ENCODE results near the gene RNU5B-1.
A peak's percentile ranks its signal among the peaks of the same experiment; 100 is the strongest.

Gene RNU5B-1

DNA sequence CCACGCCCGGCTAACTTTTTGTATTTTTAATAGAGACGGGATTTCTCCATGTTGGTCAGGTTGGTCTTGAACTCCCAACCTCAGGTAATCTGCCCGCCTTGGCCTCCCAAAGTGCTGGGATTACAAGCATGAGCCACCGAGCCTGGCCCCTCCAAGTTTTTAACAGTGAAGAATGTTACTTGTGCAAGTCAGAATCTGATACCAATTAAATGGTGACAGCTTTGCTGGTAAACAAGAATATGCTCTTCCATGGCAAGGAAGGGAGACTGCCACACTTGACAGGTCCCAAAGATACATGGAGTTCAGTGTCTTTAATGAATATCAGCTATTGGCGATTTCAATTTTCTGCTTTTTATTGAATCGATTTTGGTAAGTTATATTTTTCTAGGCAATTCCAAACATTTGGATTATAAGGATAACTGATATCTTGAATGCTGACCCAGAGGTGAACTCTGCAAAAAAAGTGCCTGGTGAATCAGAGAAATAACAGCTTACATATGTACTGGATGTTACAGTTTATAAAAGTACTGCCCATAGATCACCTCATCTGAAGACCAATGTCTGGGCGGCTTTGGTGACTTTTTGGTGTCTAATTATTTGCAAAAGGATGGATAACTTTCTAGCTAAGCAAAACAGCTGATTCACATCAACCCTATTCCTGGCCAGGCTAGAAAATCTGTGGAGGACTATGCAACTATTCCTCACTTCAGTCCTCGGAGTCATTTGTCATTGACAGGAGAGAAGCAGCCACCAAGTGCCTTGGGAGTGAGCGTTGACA is 19.0 kb upstream of the RNU5B-1 start:
- no CpG with 5 or more reads among the region's 10 CpGs for WGBS, 2 donors (ENCODE audit: extremely low coverage in 2 of 2, insufficient read length in 2 of 2, insufficient replicate concordance in 1 of 2)
- no peak overlapping the region for H4K91ac ChIP-seq (ENCODE audit: low read depth, low read length, poor library complexity)

DNA sequence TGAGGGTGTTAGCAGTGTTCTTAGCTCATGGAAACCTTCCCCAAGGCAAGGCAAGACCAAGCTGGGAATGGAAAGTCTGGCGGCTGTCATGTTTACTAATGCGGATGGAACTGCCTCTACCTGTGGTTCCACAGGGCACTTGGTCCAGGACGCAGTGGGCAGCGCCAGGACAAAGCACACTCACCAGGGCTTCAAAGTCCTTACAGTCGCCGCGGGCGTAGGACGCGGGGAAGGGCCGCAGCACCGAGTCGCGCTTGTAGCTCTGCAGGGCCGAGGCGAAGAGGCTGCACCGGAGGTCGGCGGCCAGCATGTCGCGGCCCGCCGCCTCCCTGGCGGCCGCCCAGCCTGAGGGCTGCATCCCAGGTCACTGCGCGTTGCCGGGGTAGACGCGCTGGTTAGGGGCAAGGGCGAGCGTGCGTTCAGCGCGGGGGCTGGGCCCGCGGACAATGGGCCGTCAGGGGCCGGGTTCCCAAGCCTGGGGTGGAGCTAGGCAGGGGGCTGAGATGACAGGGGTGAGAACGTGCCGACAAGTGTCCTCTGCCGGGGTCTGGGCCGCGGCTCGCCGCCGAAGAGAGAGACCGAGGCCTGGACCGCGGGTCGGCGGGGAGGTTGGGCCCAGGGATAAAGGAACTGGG is 18.3 kb upstream of the RNU5B-1 start:
- H2BK12ac ChIP-seq (ENCODE audit: low read length), result no peak overlapping the region
- H3K4ac ChIP-seq (ENCODE audit: low read length), result no peak overlapping the region
- no CpG with 5 or more reads among the region's 52 CpGs for WGBS, 2 donors (ENCODE audit: extremely low coverage in 2 of 2, insufficient read length in 2 of 2, insufficient replicate concordance in 1 of 2)
- no peaks in the 10 kb centered on the region for H3K27me3 ChIP-seq (ENCODE audit: control insufficient read depth in 3 of 3, insufficient read depth in 3 of 3, low read depth in 1 of 3, low read length in 3 of 3)
- no peaks in the 10 kb centered on the region for H3K79me1 ChIP-seq (ENCODE audit: low read depth, low read length)
- peak overlapping the region; percentile 94 for H3K18ac ChIP-seq (ENCODE audit: low read length)
- H3K23ac ChIP-seq (ENCODE audit: low read depth, low read length, poor library complexity), result peak overlapping the region; percentile 58
- H3K36me3 ChIP-seq (replicated peaks in 1 of 2; ENCODE audit: control insufficient read depth in 2 of 2, insufficient read depth in 2 of 2, low read length in 2 of 2), result peaks cover 2 to 9% of the 10 kb centered on the region in 2 donors
- H3K9me3 ChIP-seq (replicated peaks in 1 of 2; ENCODE audit: control insufficient read depth in 2 of 2, insufficient read depth in 1 of 2, low read depth in 1 of 2, low read length in 2 of 2), result no peaks in the 10 kb centered on the region
- peak overlapping the region; percentile 94 for H3K9ac ChIP-seq (ENCODE audit: low read depth, low read length, poor library complexity)
- peak overlapping the region; percentile 76 for H2BK5ac ChIP-seq (ENCODE audit: low read length)
- H4K91ac ChIP-seq (ENCODE audit: low read depth, low read length, poor library complexity), result no peak overlapping the region
- peak overlapping the region; percentile 83 for H3K27ac ChIP-seq (replicated peaks; ENCODE audit: low read length)
- H3K4me3 ChIP-seq (ENCODE audit: low read length in 2 of 2), result peak overlapping the region; percentile 58 to 81
- peaks cover 8 to 13% of the 10 kb centered on the region in 2 donors for H3K4me1 ChIP-seq (ENCODE audit: control insufficient read depth in 2 of 2, insufficient read depth in 1 of 2, low read depth in 1 of 2, low read length in 2 of 2)
- H2BK120ac ChIP-seq (ENCODE audit: low read depth, low read length), result no peak overlapping the region
- no peak overlapping the region for H4K8ac ChIP-seq (ENCODE audit: low read depth, low read length)
- H2BK15ac ChIP-seq (ENCODE audit: low read length), result no peak overlapping the region
- H3K14ac ChIP-seq (ENCODE audit: low read length), result no peak overlapping the region
- H3K4me2 ChIP-seq (ENCODE audit: insufficient read depth, low read length, poor library complexity, severe bottlenecking), result peak overlapping the region; percentile 85
- no peak overlapping the region for H2AK5ac ChIP-seq (ENCODE audit: low read depth, low read length)
- H2AFZ ChIP-seq (ENCODE audit: low read length), result peak overlapping the region; percentile 90
- peak; percentile 69 for DNase-seq (ENCODE audit: low spot score)

More for the DNA sequence above, 19.0 kb upstream of the RNU5B-1 start:
- Histone ChIP-seq H3K4me3 (ENCODE audit: low read length in 2 of 2) (peak overlapping the region; percentile 58 to 81), H3K79me1 (ENCODE audit: low read depth, low read length) (no peaks in the 10 kb centered on the region), H2BK5ac (ENCODE audit: low read length) (no peak overlapping the region), H3K23ac (ENCODE audit: low read depth, low read length, poor library complexity) (no peak overlapping the region), H2AFZ (ENCODE audit: low read length) (peak overlapping the region; percentile 90), H3K27me3 (ENCODE audit: control insufficient read depth in 3 of 3, insufficient read depth in 3 of 3, low read depth in 1 of 3, low read length in 3 of 3) (no peaks in the 10 kb centered on the region), H3K4me1 (ENCODE audit: control insufficient read depth in 2 of 2, insufficient read depth in 1 of 2, low read depth in 1 of 2, low read length in 2 of 2) (peaks cover 8 to 13% of the 10 kb centered on the region in 2 donors), H4K8ac (ENCODE audit: low read depth, low read length) (no peak overlapping the region), H2BK15ac (ENCODE audit: low read length) (no peak overlapping the region), H3K4me2 (ENCODE audit: insufficient read depth, low read length, poor library complexity, severe bottlenecking) (peak overlapping the region; percentile 85), H3K9me3 (replicated peaks in 1 of 2; ENCODE audit: control insufficient read depth in 2 of 2, insufficient read depth in 1 of 2, low read depth in 1 of 2, low read length in 2 of 2) (no peaks in the 10 kb centered on the region), H3K9ac (ENCODE audit: low read depth, low read length, poor library complexity) (peak overlapping the region; percentile 94), H3K4ac (ENCODE audit: low read length) (no peak overlapping the region), H2BK12ac (ENCODE audit: low read length) (no peak overlapping the region), H2BK120ac (ENCODE audit: low read depth, low read length) (no peak overlapping the region), H3K18ac (ENCODE audit: low read length) (no peak overlapping the region), H2AK5ac (ENCODE audit: low read depth, low read length) (no peak overlapping the region), H3K27ac (replicated peaks; ENCODE audit: low read length) (no peak overlapping the region), H3K36me3 (replicated peaks in 1 of 2; ENCODE audit: control insufficient read depth in 2 of 2, insufficient read depth in 2 of 2, low read length in 2 of 2) (peaks cover 2 to 9% of the 10 kb centered on the region in 2 donors), H3K14ac (ENCODE audit: low read length) (no peak overlapping the region)
- no peak for DNase-seq (ENCODE audit: low spot score)

DNA sequence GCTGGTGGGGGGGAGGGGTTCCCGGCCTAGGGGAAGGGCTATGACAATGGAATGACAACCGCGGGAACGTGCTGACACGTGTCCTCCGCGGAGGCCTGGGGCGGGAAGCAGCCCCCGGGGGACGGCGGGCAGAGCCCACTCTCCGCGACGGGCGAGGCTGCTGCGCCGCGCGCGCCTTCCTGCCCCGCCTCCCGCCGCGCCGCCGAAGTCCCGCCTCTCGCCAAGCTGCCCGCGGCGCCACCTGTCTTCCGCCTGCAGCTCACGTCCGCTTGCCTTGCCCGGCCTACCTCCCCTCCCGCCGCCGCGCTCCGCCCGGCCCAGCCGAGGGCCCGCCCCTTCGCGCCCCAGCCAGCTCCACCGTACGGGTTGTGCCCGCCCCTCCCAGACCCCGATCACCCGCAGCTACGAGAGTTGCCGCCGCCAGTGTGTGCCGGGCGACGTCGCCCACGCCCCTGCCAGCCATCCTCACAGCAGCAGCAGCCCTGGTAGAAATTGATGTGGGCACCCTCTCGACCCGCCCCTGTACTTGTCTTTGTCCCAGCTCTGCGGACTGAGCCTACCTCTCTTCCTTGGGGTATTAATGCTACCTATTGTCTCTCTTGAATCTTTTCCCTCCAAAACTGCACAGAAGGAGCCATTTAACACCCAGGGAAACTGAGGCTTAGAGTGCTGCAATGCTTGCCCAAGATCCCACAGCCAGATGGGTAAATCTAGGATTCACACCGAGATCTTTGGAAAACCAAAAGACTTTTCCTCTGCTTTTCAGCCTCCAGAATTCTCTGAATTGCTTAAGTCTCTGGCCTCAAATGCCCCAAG is 17.6 kb upstream of the RNU5B-1 start, which contains the start of gene PARP16:
TSS of gene PARP16 (minus strand) at position 180 of the 816 bp plus-strand sequence. CDS start 457 bp downstream, outside the sequence.
- H3K36me3 ChIP-seq (replicated peaks in 1 of 2; ENCODE audit: control insufficient read depth in 2 of 2, insufficient read depth in 2 of 2, low read length in 2 of 2), result peaks cover 2 to 9% of the 10 kb centered on the region in 2 donors
- H2AK5ac ChIP-seq (ENCODE audit: low read depth, low read length), result no peak within 1 kb of the TSS
- peak within 1 kb of the TSS; percentile 94 for H3K18ac ChIP-seq (ENCODE audit: low read length)
- H3K79me1 ChIP-seq (ENCODE audit: low read depth, low read length), result no peaks in the 10 kb centered on the region
- no peak within 1 kb of the TSS for H2BK12ac ChIP-seq (ENCODE audit: low read length)
- H4K91ac ChIP-seq (ENCODE audit: low read depth, low read length, poor library complexity), result no peak within 1 kb of the TSS
- H3K9me3 ChIP-seq (replicated peaks in 1 of 2; ENCODE audit: control insufficient read depth in 2 of 2, insufficient read depth in 1 of 2, low read depth in 1 of 2, low read length in 2 of 2), result no peaks in the 10 kb centered on the region
- no peak within 1 kb of the TSS for H3K4ac ChIP-seq (ENCODE audit: low read length)
- H3K14ac ChIP-seq (ENCODE audit: low read length), result no peak within 1 kb of the TSS
- peak within 1 kb of the TSS; percentile 90 for H2AFZ ChIP-seq (ENCODE audit: low read length)
- H4K8ac ChIP-seq (ENCODE audit: low read depth, low read length), result no peak within 1 kb of the TSS
- no peak within 1 kb of the TSS for H2BK120ac ChIP-seq (ENCODE audit: low read depth, low read length)
- H2BK15ac ChIP-seq (ENCODE audit: low read length), result peak within 1 kb of the TSS; percentile 12
- peak within 1 kb of the TSS; percentile 58 for H3K23ac ChIP-seq (ENCODE audit: low read depth, low read length, poor library complexity)
- peak within 1 kb of the TSS; percentile 94 for H3K9ac ChIP-seq (ENCODE audit: low read depth, low read length, poor library complexity)
- peak; percentile 86 for DNase-seq (ENCODE audit: low spot score)
- peak within 1 kb of the TSS; percentile 76 for H2BK5ac ChIP-seq (ENCODE audit: low read length)
- peaks cover 8 to 13% of the 10 kb centered on the region in 2 donors for H3K4me1 ChIP-seq (ENCODE audit: control insufficient read depth in 2 of 2, insufficient read depth in 1 of 2, low read depth in 1 of 2, low read length in 2 of 2)
- no CpG with 5 or more reads among the region's 62 CpGs for WGBS, 2 donors (ENCODE audit: extremely low coverage in 2 of 2, insufficient read length in 2 of 2, insufficient replicate concordance in 1 of 2)
- peak within 1 kb of the TSS; percentile 58 to 81 for H3K4me3 ChIP-seq (ENCODE audit: low read length in 2 of 2)
- peak within 1 kb of the TSS; percentile 83 for H3K27ac ChIP-seq (replicated peaks; ENCODE audit: low read length)
- H3K4me2 ChIP-seq (ENCODE audit: insufficient read depth, low read length, poor library complexity, severe bottlenecking), result peak within 1 kb of the TSS; percentile 85
- H3K27me3 ChIP-seq (ENCODE audit: control insufficient read depth in 3 of 3, insufficient read depth in 3 of 3, low read depth in 1 of 3, low read length in 3 of 3), result no peaks in the 10 kb centered on the region
